HUES6 (cell line): ENCODE results near the gene KCNE4.
"Not testable (repeated sequence)": the region's sequence is repeated elsewhere in the genome, so short reads cannot be mapped to it uniquely, and the experiment has no call there.

Experiments
- H3K27ac ChIP-seq: 2 replicates; pipeline ENCODE4 v1.7.0; 2013; ENCODE audit warnings: low read depth, mild to moderate bottlenecking, low read length, inconsistent platforms
- H3K27me3 ChIP-seq: 2 replicates; pipeline ENCODE4 v1.6.1; 2013; ENCODE audit warnings: low read length; ENCODE audit not compliant: control insufficient read depth, insufficient read depth
- H3K36me3 ChIP-seq: 2 replicates; pipeline ENCODE4 v1.6.1; 2013; ENCODE audit warnings: low read length; ENCODE audit not compliant: control insufficient read depth, insufficient read depth
- H3K4me1 ChIP-seq: 2 replicates; pipeline ENCODE4 v1.6.1; 2013; ENCODE audit warnings: low read length; ENCODE audit not compliant: control insufficient read depth, insufficient read depth
- H3K4me3 ChIP-seq: 2 replicates; pipeline ENCODE4 v1.5.1; 2013; ENCODE audit warnings: low read depth, low read length
- H3K9ac ChIP-seq: one replicate; pipeline ENCODE4 v1.6.1; 2013; ENCODE audit warnings: mild to moderate bottlenecking, low read length
- H3K9me3 ChIP-seq: 2 replicates; pipeline ENCODE4 v1.6.1; 2013; ENCODE audit warnings: low read depth, low read length; ENCODE audit not compliant: control insufficient read depth, insufficient read depth

KCNE4 gene

DNA sequence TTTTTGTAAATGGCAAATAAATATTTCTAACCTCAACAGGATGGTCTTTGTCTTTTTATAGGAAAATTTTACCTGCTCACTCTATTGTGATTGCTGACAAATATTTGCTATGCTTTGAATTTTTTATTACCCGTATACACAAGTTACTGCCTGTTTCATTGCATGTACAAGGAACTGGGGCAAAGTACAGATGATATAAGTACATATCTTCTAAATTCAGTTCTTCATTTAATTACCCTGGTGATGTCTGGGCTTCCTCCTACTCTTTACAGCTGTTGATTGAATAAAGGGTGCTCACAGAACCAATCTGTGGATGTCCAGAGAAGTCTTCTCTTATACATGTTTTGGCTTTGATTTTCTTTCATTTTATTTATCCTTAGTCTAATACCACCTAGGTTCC, 26.5 kb downstream of the KCNE4 start:
- no peak overlapping the region for H3K9ac ChIP-seq

DNA sequence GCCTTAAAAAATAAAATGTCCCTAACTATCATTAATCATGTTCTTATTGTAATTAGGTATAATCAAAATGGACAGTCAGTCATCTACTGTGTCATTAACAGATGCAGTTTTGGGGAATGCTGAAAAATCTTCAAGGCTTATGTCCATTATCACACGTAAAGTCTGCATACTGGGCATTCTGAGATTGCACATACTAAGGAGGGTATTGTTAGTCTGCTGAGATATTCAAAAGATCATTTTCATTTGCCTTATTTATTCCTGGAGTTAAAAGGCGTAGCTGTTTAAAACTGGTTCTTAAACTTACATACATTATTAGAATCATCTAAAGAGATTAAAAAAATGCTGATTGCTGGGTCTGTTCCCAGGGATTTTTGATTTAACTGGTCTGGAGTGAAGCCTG, 27.4 kb downstream of the KCNE4 start:
- no peak overlapping the region for H3K27ac ChIP-seq
- H3K9ac ChIP-seq, result no peak overlapping the region
- H3K27me3 ChIP-seq, result no peaks in the 10 kb centered on the region
- no peaks in the 10 kb centered on the region for H3K4me1 ChIP-seq
- H3K4me3 ChIP-seq, result no peak overlapping the region
- H3K9me3 ChIP-seq, result peaks cover 4% of the 10 kb centered on the region; the same call in 1 of the 2 replicates
- no peaks in the 10 kb centered on the region for H3K36me3 ChIP-seq

More for the DNA sequence above, 26.5 kb downstream of the KCNE4 start:
- Histone ChIP-seq H3K36me3 (no peaks in the 10 kb centered on the region), H3K9me3 (peaks cover 4% of the 10 kb centered on the region; the same call in 1 of the 2 replicates), H3K27ac (no peak overlapping the region), H3K4me1 (no peaks in the 10 kb centered on the region), H3K27me3 (no peaks in the 10 kb centered on the region), H3K4me3 (no peak overlapping the region)

DNA sequence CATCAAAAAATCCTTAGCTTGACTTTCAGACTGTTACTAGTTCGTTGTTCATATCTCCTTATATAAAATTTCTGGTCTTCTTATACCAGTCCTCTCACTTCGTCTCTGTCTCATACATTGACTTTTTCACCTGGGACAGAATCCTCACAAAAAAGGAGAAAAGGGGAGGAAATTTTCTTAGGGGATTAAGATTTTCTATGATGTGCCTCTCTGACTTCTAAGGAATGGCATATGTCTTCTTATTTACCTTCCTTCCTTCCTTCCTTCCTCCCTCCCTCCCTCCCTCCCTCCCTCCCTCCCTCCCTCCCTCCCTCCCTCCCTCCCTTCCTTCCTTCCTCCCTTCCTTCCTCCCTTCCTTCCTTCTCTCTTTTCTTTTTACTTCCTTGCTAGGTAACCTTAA, 27.9 kb downstream of the KCNE4 start:
- H3K27ac ChIP-seq, result no peak overlapping the region
- no peak overlapping the region for H3K4me3 ChIP-seq
- H3K27me3 ChIP-seq, result no peaks in the 10 kb centered on the region
- H3K9ac ChIP-seq, result no peak overlapping the region
- no peaks in the 10 kb centered on the region for H3K36me3 ChIP-seq
- H3K9me3 ChIP-seq, result peaks cover 4% of the 10 kb centered on the region; the same call in 1 of the 2 replicates
- no peaks in the 10 kb centered on the region for H3K4me1 ChIP-seq

DNA sequence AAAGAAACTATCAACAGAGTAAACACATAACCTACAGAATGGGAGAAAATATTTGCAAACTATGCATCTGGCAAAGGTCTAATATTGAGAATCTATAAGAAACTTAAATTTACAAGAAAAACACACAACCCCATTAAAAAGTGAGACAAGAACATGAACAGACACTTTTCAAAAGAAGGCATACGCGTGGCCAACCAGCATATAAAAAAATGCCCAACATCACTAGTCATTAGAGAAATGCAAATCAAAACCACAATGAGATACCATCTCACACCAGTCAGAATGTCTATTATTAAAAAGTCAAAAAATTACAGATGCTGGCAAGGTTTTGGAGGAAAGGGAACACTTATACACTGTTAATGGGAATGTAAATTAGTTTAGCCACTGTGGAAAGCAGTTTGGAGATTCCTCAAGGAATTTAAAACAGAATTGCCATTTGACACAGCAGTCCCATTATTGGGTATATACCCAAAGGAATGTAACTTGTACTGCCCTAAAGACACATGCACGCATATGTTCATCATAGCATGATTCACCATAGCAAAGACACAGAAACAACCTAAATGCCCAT, 28.9 kb downstream of the KCNE4 start:
- H3K27me3 ChIP-seq, H3K27ac ChIP-seq, H3K36me3 ChIP-seq, H3K4me1 ChIP-seq, H3K9me3 ChIP-seq, H3K9ac ChIP-seq, H3K4me3 ChIP-seq: not testable (repeated sequence)

DNA sequence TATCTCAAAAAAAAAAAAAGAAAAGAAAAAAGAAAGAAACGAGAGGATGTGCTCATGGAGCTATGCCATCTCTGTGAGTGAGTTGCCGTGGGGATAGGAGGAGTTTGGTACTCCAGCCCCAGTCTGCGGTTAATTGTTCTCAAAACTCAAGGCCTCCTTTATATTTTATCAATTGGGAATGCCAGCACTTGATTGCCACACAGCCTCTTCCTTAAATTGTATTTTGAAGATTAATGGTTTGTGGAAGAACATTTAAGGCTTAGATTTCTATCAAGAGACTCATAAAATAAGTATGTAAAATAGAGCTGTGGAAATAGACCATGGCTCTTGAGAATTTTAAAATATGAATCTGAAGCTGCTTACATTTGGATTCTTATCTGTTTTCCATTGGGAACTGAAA, 29.8 kb downstream of the KCNE4 start:
- Histone ChIP-seq H3K27me3 (no peaks in the 10 kb centered on the region), H3K9me3 (no peaks in the 10 kb centered on the region), H3K4me1 (no peaks in the 10 kb centered on the region; the same call in 1 of the 2 replicates), H3K9ac (no peak overlapping the region), H3K36me3 (no peaks in the 10 kb centered on the region), H3K27ac (no peak overlapping the region), H3K4me3 (no peak overlapping the region)

DNA sequence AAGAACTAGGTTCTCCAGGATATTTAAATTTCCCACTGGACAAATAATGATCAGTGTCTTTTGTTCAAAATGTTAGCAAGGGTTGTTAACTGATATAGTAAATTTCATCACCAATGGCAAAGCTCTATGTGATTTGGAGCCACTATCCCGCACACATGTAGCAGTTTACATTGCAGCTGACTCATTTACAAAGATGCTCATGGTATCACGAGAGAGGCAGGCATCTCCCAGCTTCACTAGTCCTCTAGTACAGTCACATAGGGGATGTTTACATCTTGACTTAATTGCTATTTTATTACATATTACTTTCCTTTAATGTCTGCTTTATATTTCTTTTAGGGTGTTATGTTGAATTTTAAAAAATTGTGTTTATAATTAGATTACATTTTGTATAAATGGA, 30.7 kb downstream of the KCNE4 start:
- H3K27ac ChIP-seq, result no peak overlapping the region

DNA sequence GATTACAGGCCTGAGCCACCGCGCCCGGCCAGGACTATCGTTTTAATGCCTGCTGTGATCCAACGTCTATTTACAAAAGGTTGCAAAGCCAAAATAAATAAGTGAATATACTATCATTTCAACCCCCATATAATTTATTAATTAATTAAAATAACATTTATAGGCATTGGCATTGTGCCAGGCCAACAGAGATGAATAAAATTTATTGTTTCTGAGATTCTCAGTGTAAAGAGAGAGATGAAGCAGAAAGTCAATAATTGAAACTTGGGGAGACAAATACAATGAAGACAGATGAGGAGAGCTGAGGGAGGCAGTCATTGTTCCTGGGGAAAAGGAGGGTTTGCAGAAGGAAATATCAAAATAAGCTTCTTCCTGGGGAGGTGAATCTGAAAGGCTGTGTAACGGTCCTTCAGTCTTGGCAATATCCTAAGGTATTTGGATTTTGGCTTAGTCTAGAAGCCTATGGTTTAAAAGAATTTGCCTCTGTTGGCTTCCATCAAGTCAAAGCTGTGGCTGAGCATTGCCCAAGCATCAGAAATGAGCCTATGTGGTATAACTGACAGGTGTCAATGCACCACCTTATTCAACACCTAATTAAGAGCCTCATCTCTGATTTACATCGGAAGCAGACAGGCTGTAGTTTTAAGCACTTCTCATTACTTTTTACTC, 31.5 kb downstream of the KCNE4 start:
- Histone ChIP-seq H3K27ac (no peak overlapping the region), H3K9me3 (no peaks in the 10 kb centered on the region)

More for the DNA sequence above, 30.7 kb downstream of the KCNE4 start:
- Histone ChIP-seq H3K27me3 (no peaks in the 10 kb centered on the region), H3K36me3 (no peaks in the 10 kb centered on the region), H3K9me3 (no peaks in the 10 kb centered on the region), H3K4me3 (no peak overlapping the region), H3K4me1 (no peaks in the 10 kb centered on the region; the same call in 1 of the 2 replicates), H3K9ac (no peak overlapping the region)

DNA sequence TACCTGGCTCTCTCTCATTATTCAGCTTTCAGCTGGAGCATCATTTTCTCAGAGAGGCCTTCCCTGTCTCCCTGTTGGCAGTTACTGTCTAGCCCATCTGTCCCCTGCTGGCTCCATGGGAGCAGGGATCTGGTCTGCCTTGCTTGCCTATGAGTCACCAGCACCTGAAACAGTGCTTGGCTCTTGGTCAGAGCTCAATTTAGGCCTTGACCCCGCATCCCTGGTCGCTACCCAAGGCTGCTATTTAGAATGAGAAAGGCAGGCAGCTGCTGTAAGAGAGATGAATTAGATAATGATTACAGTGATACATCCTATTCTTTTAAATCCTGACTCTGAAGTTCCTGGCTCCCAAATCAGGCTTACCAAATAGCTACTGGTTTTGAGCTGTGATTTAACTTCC, 32.9 kb downstream of the KCNE4 start:
- H3K4me3 ChIP-seq, result no peak overlapping the region
- H3K4me1 ChIP-seq, result no peaks in the 10 kb centered on the region; the same call in 1 of the 2 replicates
- no peak overlapping the region for H3K9ac ChIP-seq
- H3K36me3 ChIP-seq, result no peaks in the 10 kb centered on the region
- no peaks in the 10 kb centered on the region for H3K9me3 ChIP-seq
- H3K27me3 ChIP-seq, result no peaks in the 10 kb centered on the region
- no peak overlapping the region for H3K27ac ChIP-seq

More for the DNA sequence above, 31.5 kb downstream of the KCNE4 start:
- H3K4me1 ChIP-seq, result no peaks in the 10 kb centered on the region; the same call in 1 of the 2 replicates
- no peaks in the 10 kb centered on the region for H3K27me3 ChIP-seq
- H3K9ac ChIP-seq, result no peak overlapping the region
- H3K4me3 ChIP-seq, result no peak overlapping the region
- no peaks in the 10 kb centered on the region for H3K36me3 ChIP-seq

DNA sequence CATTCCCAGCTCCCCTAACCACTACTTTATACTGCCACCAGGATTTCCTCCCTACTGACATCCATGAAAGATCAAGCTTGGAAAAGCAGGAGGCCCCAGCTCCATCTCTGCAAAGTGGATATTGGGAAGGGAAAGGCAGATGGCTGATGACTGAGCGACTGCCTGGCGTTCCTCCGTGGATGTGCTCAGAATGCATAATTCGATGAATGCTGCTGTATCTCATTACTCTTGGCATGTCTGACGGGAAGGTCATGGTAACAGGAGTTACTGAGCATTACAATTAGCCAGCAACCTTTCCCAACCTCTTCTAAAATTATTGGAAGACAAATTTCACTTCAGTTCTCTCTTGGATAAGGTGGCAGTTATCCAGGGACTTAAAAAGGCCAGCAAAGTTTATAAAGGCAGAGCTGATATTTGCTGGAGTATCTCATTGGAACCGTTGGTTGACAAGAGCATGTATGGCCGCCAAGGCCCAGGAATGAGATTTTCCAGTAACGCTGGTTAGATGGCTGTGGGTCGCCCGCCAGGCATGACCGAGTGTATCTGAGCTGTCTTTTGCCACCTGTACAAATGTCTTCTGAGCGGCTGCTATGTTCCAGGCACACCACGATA, 34.5 kb downstream of the KCNE4 start:
- no peaks in the 10 kb centered on the region for H3K27me3 ChIP-seq
- H3K4me1 ChIP-seq, result no peaks in the 10 kb centered on the region; the same call in 1 of the 2 replicates
- H3K36me3 ChIP-seq, result no peaks in the 10 kb centered on the region
- H3K4me3 ChIP-seq, result no peak overlapping the region
- no peak overlapping the region for H3K9ac ChIP-seq
- no peaks in the 10 kb centered on the region for H3K9me3 ChIP-seq
- no peak overlapping the region for H3K27ac ChIP-seq

DNA sequence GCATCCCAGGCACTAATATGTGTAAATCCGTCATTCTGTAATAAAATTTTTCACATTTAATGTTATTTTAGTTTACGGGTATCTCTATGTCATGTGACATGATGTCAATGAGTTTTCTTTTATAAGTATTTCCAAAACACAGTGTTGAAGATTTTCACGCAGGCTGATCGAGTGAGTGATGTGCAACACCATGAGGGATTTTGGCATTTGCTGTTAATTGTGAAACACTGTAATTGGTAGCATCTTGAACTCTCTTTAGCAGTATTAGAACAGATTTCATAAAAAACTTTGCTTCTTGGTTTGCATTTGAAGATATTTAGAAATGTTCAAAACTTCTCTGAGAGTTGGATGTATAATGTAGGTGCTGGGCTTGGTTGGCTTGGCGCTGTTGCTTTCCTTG, 35.5 kb downstream of the KCNE4 start:
- Histone ChIP-seq H3K27ac (no peak overlapping the region), H3K27me3 (no peaks in the 10 kb centered on the region), H3K36me3 (no peaks in the 10 kb centered on the region), H3K9me3 (no peaks in the 10 kb centered on the region), H3K9ac (no peak overlapping the region), H3K4me1 (no peaks in the 10 kb centered on the region; the same call in 1 of the 2 replicates), H3K4me3 (no peak overlapping the region)

DNA sequence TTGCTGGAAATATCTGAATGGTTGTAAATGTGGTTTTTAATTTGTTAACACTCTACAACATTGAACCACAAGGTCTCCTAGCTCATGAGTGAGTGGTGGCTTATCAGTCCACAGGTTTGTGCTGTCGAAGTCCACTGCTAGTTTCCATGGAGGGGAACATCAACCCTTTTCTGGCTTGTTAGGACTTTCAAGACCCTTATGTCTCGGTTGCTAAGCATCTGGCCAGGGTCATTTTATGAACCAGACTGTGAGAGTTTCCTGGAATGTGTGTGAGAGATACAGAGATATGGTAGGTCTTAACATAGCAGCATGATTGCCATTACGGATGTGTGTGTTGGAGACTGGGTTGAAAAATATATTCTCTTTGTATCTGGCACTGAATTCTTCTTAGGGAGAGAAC, 36.9 kb downstream of the KCNE4 start:
- Histone ChIP-seq H3K4me1 (peaks cover 5% of the 10 kb centered on the region), H3K27me3 (no peaks in the 10 kb centered on the region), H3K36me3 (no peaks in the 10 kb centered on the region), H3K4me3 (no peak overlapping the region), H3K27ac (no peak overlapping the region), H3K9me3 (no peaks in the 10 kb centered on the region), H3K9ac (no peak overlapping the region)
